Colonic mucosa (tissue), 4 donors: ENCODE data around the gene APOC1. TPM values are rescaled to one million over a fixed set of nuclear protein-coding genes. Genes with fewer than 3 reads are reported as not detected.

Source experiments
- DNase-seq: peaks from one replicate; pipeline ENCODE4 v3.0.0-alpha.2; 2020
- H3K27ac ChIP-seq: fragments of 200-600 bp; one replicate; pipeline ENCODE4 v1.8.0; 2021
- H3K27me3 ChIP-seq: fragments of 200-600 bp; one replicate; pipeline ENCODE4 v1.8.0; 2021
- H3K36me3 ChIP-seq: fragments of 200-600 bp; one replicate; pipeline ENCODE4 v1.8.0; 2021
- H3K4me1 ChIP-seq: fragments of 200-600 bp; one replicate; pipeline ENCODE4 v1.8.0; 2021; ENCODE audit warnings: mild to moderate bottlenecking
- H3K4me3 ChIP-seq: fragments of 200-600 bp; one replicate; pipeline ENCODE4 v1.8.0; 2021
- H3K9ac ChIP-seq, 2 donors: one replicate each; pipeline ENCODE4 v1.7.0; 2013; ENCODE audit warnings: control low read depth in 2 of 2, low read depth in 2 of 2, low read length in 2 of 2
- H3K9me3 ChIP-seq: fragments of 200-600 bp; one replicate; pipeline ENCODE4 v1.8.0; 2021
- CTCF ChIP-seq: fragments of 200-600 bp; IDR thresholded peaks from one replicate; pipeline ENCODE4 v1.8.0; 2022; ENCODE audit warnings: antibody characterized with exemption, mild to moderate bottlenecking
- intact Hi-C: fragments of 100-400 bp; cut with DNase I; formaldehyde crosslinking; loops from one replicate; pipeline ENCODE4 v1.14.1; 2022
- total RNA-seq, 2 donors: library from RNA; stranded (reverse); fragmentation: NEBNext Ultra II Directional in 1 of 2; extraction: Animal tissue kit (Norgen Biotek cat#: 25700) in 1 of 2; gene quantifications; one replicate each; pipeline ENCODE4 v1.2.1, GENCODE V29; 2021
- donor health status: healthy.
- donor health status: DM: no; HTN: no; CAD: no.
- donor health status: DM: no; HTN: no; CAD: no.

Gene APOC1
- total RNA-seq, 2 donors from 2014 or later, result 10.4 to 19.9 TPM

GRCh38 chr19:44954278-44954648 lies 39.9 kb downstream of the APOC1 start:
- Histone ChIP-seq H3K4me1 (peaks cover 20% of the 10 kb centered on the region), H3K9ac (peak overlapping the region; percentile 60 to 94), H3K27me3 (no peaks in the 10 kb centered on the region), H3K9me3 (no peaks in the 10 kb centered on the region), H3K4me3 (peak overlapping the region; percentile 100), H3K27ac (peak overlapping the region; percentile 95), H3K36me3 (no peaks in the 10 kb centered on the region)
- intact Hi-C loops, result no loop called here
- no peak for TF ChIP-seq CTCF
- DNase-seq, result no peak

- H3K4me3 ChIP-seq, result peak within 1 kb of the TSS; percentile 100
- peaks cover 20% of the 10 kb centered on the region for H3K4me1 ChIP-seq
- H3K9ac ChIP-seq, result peak within 1 kb of the TSS; percentile 94 to 95
- intact Hi-C loops, result no loop called here
- no peaks in the 10 kb centered on the region for H3K36me3 ChIP-seq
- no peak for TF ChIP-seq CTCF
- peak within 1 kb of the TSS; percentile 95 for H3K27ac ChIP-seq
- H3K9me3 ChIP-seq, result no peaks in the 10 kb centered on the region
- no peaks in the 10 kb centered on the region for H3K27me3 ChIP-seq
- DNase-seq, result peak; percentile 97
Measured at GRCh38 chr19:44954649-44955504, 40.5 kb downstream of the APOC1 start, which contains the start of gene CLPTM1. CLPTM1 (plus strand) TSS chr19:44955380; CDS start chr19:44955396, 16 bp downstream.

- peak overlapping the region; percentile 94 to 95 for H3K9ac ChIP-seq
- H3K9me3 ChIP-seq, result no peaks in the 10 kb centered on the region
- peak overlapping the region; percentile 100 for H3K4me3 ChIP-seq
- DNase-seq, result no peak
- TF ChIP-seq CTCF, result no peak
- no peaks in the 10 kb centered on the region for H3K27me3 ChIP-seq
- peaks cover 20% of the 10 kb centered on the region for H3K4me1 ChIP-seq
- intact Hi-C loops, result no loop called here
- H3K36me3 ChIP-seq, result no peaks in the 10 kb centered on the region
- peak overlapping the region; percentile 95 for H3K27ac ChIP-seq
Measured at GRCh38 chr19:44955505-44956439, 41.4 kb downstream of the APOC1 start.

GRCh38 chr19:44957526-44957925 lies 43.1 kb downstream of the APOC1 start:
- Histone ChIP-seq H3K4me3 (no peak overlapping the region), H3K36me3 (no peaks in the 10 kb centered on the region), H3K9me3 (no peaks in the 10 kb centered on the region), H3K27me3 (no peaks in the 10 kb centered on the region), H3K27ac (no peak overlapping the region), H3K9ac (no peak overlapping the region), H3K4me1 (peaks cover 20% of the 10 kb centered on the region)
- DNase-seq, result no peak
- intact Hi-C loops, result no loop called here
- no peak for TF ChIP-seq CTCF

- TF ChIP-seq CTCF, result no peak
Measured at GRCh38 chr19:44958090-44958489, 43.7 kb downstream of the APOC1 start.

More at GRCh38 chr19:44958090-44958489, 43.7 kb downstream of the APOC1 start:
- no peaks in the 10 kb centered on the region for H3K27me3 ChIP-seq
- H3K9ac ChIP-seq, result no peak overlapping the region
- H3K4me1 ChIP-seq, result peaks cover 20% of the 10 kb centered on the region
- DNase-seq, result no peak
- no peak overlapping the region for H3K4me3 ChIP-seq
- intact Hi-C loops, result no loop called here
- H3K27ac ChIP-seq, result no peak overlapping the region
- H3K9me3 ChIP-seq, result no peaks in the 10 kb centered on the region
- H3K36me3 ChIP-seq, result no peaks in the 10 kb centered on the region
